Duodenal mucosa (tissue), 2 donors: ENCODE data around the gene MTHFD2L.
A peak's percentile ranks its signal among the peaks of the same experiment; 100 is the strongest.

Experiments
- H3K27ac ChIP-seq: one replicate; pipeline ENCODE4 v1.7.0; 2013; ENCODE audit warnings: low read depth, low read length
- H3K27me3 ChIP-seq, 2 donors: one replicate each; pipeline ENCODE4 v1.7.0; 2013; ENCODE audit warnings: low read length in 2 of 2, control low read depth in 1 of 2; ENCODE audit not compliant: insufficient read depth in 2 of 2, control insufficient read depth in 1 of 2
- H3K36me3 ChIP-seq, 2 donors: one replicate each; pipeline ENCODE4 v1.7.0; 2013; ENCODE audit warnings: low read length in 2 of 2, control low read depth in 1 of 2; ENCODE audit not compliant: insufficient read depth in 2 of 2, control insufficient read depth in 1 of 2
- H3K4me1 ChIP-seq, 2 donors: one replicate each; pipeline ENCODE4 v1.7.0; 2013; ENCODE audit warnings: low read length in 2 of 2, control low read depth in 1 of 2; ENCODE audit not compliant: insufficient read depth in 2 of 2, control insufficient read depth in 1 of 2
- H3K4me3 ChIP-seq, 2 donors: one replicate each; pipeline ENCODE4 v1.7.0; 2013; ENCODE audit warnings: low read length in 2 of 2, low read depth in 1 of 2
- H3K9ac ChIP-seq, 2 donors: one replicate each; pipeline ENCODE4 v1.7.0; 2013; ENCODE audit warnings: low read length in 2 of 2, low read depth in 1 of 2
- H3K9me3 ChIP-seq, 2 donors: one replicate each; pipeline ENCODE4 v1.7.0; 2013; ENCODE audit warnings: low read length in 2 of 2, control low read depth in 1 of 2; ENCODE audit not compliant: control insufficient read depth in 1 of 2

Gene MTHFD2L

DNA sequence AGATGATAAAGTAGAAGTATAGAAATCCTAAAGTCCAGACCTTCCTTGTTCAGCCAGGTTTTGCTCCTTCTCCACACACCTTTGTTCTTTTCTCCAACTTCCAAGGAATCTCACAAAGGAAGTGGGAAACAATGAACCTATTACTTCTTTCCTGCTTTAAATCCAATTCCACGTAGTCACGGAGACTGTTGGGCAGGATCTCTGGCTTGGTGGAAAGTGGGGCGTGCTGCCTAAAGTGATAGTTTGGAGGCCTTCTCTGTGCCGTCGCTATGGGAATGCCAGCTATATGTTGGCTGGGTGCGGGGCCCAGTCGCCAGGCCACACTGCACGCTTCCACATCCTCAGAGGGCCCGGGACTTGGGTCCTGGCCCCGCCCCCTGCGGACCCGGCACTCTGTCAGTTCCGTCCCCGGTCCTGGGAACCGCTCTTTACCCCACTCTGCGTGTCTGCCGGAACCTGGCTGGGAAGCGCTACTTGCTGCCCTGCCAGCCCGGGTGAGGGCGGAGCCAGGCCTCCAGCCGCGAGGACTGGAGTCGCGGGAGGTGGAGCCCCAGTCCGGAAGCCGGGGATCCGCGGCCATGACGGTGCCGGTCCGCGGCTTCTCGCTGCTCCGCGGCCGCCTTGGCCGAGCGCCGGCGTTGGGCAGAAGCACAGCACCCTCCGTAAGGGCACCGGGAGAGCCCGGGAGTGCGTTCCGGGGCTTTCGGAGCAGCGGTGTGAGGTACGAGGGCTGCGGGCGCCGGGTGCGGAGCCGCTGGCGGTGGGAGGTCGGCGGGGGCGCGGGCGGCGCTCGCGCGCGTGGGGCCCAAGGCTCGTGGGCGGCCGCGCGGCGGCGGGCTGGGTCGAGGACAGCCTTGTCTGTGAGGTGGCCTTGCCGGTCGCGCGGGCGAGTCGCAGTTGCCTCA is at the start of gene MTHFD2L:
TSS of gene MTHFD2L (plus strand) at position 558 of the 905 bp plus-strand sequence. CDS start at position 579, 21 bp downstream.
- H3K9ac ChIP-seq = peak within 1 kb of the TSS; percentile 53 to 64
- H3K27me3 ChIP-seq = no peaks in the 10 kb centered on the region
- no peaks in the 10 kb centered on the region for H3K9me3 ChIP-seq
- peaks cover 0 to 11% of the 10 kb centered on the region in 2 donors for H3K36me3 ChIP-seq
- H3K27ac ChIP-seq = peak within 1 kb of the TSS; percentile 78
- H3K4me1 ChIP-seq = peaks cover 8 to 14% of the 10 kb centered on the region in 2 donors
- peak within 1 kb of the TSS; percentile 63 to 87 for H3K4me3 ChIP-seq

DNA sequence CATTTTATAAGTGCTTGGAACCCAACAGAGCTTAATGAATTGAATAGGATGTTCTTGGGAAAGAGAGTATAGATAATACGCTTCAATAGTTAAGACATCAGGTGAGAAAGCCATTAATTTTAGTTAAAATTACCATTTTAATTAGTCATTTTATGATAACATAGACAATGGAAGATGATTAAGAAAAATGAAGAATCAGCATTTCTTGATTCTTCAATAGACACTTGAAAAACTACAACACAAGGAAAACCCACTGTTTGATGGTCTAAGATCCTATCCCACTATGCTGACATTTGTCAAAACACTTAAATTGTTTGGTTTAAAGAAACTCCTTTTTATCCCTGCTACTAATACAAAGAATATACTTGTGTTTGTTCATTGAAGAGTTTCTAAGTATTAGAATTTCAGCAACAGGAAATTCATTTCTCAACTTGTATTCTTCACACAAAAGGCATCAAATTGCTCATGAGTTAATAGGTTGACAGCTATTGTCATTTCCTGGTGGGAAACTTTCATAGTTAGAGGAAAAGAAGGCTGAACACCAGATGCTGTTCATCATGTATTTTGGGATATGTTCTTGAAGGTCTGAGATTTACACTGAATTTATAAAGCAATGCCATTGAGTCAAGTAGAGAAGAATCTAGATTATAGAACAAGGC is 49.3 kb upstream of the MTHFD2L start:
- Histone ChIP-seq H3K4me3 (no peak overlapping the region), H3K9ac (no peak overlapping the region), H3K36me3 (no peaks in the 10 kb centered on the region), H3K9me3 (no peaks in the 10 kb centered on the region), H3K4me1 (peaks cover 17 to 25% of the 10 kb centered on the region in 2 donors), H3K27me3 (no peaks in the 10 kb centered on the region), H3K27ac (no peak overlapping the region)

DNA sequence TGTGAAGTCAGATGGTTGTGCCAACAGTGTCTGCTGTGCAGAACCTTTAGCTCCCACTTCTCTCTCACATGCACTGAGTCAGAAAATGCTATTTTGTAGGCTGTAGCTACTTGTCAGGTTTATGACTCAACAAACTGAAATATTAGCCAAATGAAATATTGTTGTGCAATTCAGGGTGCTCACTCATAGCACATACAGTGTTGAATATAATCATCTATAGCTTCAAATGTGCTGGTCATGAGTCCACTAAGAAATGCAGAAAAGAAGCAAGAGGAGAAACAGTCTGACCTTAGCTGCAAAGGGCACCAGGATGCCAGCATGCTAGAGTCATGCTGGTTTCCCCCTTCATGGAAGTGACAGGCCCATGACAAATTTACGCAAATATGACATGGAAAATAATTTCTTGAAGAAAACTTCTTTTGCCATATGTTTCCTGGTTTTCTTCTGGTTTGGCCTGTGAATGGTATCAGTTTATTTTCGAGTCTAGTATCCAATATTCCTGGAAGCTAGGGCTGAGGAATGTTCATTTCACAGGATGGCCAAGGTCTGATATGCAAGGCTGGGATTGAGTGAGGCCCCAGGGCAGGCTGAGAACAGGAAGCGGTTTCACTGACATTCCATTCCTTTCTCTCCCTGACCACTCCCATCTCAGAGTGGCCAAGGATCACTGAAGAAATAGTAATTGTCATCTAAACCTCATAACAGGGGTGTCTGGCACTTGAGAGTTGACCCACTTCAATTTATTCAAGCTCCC is 48.6 kb upstream of the MTHFD2L start:
- Histone ChIP-seq H3K9ac (no peak overlapping the region), H3K27ac (peak overlapping the region; percentile 11), H3K4me1 (peaks cover 17 to 20% of the 10 kb centered on the region in 2 donors)

DNA sequence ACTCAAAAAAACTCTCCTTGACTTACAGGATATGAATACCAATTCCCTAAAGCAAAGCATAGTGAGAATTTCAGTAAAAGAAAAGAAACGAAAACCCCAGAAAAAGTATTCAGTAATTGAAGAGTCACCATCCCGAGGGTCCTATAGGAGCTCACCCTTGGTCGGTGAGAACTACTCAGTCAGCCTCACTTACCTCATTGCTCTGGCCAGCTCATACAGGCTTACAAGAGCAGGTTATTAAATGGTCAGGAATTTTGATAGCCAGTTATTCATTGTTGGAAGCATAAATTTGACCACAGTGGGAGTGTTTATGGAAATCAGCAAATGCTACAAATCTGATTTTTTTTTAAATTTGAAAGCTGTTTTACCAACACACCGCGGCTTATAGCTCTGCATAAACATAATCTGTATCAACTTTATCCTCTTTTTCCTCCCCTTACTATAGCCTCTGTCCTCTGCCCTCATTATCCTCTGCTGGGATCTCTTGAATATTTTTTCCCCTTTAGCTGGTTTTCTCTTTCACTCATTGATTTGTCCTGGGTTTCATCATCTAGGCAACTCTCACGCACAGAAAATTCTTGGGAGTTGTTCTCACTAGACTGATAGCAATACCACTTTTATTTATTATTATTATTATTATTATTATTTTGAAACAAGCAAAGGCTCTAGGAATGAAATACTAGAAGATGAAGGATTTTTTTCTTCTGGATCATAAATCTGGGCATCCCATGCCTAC is 47.9 kb upstream of the MTHFD2L start:
- Histone ChIP-seq H3K9me3 (no peaks in the 10 kb centered on the region), H3K4me1 (peaks cover 17 to 20% of the 10 kb centered on the region in 2 donors), H3K36me3 (no peaks in the 10 kb centered on the region), H3K27me3 (no peaks in the 10 kb centered on the region), H3K9ac (no peak overlapping the region), H3K27ac (peak overlapping the region; percentile 11), H3K4me3 (no peak overlapping the region)

More for the DNA sequence above, 48.6 kb upstream of the MTHFD2L start:
- Histone ChIP-seq H3K36me3 (no peaks in the 10 kb centered on the region), H3K9me3 (no peaks in the 10 kb centered on the region), H3K4me3 (no peak overlapping the region), H3K27me3 (no peaks in the 10 kb centered on the region)

DNA sequence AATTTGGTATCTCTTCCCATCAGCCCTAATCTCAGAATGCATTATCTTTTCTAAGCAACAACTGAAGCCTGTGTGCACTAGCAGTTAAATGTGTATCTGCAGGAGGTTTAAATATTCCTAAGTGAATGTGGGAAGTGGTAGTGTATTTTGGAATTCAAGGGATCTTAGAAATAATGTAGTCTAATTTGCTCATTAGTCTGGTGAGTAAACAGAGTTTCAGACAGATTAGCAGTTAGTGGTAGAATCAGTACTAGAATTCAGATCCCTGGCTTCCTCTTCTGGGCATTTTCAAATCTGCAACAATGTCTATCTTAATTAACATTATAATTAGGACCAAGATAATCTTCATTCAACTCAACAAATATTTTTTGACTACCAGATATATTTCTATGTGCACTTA is 47.2 kb upstream of the MTHFD2L start:
- Histone ChIP-seq H3K27me3 (no peaks in the 10 kb centered on the region), H3K27ac (no peak overlapping the region), H3K36me3 (no peaks in the 10 kb centered on the region), H3K4me3 (no peak overlapping the region), H3K4me1 (peaks cover 16% of the 10 kb centered on the region in 2 donors), H3K9ac (no peak overlapping the region), H3K9me3 (no peaks in the 10 kb centered on the region)

DNA sequence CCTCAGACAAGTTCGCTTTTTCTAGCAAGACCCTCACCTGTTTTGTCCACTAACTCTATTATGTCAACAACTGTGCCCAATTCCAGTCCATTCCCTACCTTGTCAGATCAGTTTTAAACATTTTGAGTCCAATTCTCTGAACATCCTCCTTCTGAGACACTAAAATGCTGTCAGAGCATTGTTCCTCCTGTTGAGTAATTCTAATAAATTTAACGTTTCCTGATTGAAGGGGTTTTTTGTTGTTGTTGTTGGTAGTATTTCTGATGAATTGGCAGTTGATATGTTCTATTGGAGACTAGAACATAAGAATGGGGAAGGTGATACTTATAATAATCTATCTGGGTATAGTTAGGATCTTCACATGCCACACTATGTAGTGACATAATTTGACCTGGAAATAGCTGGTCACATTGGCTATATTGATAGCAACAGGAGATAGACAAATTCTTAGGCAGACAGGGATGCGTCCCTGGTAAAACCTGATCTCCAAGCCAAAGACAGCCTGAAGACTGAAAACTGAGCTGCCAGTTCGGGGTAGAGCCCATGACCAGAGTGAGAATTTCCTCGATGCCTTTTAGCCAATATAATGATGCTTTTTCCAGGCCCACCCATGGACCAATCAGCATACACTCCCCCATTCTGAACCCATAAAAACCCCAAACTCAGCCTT is 46.5 kb upstream of the MTHFD2L start:
- H3K9ac ChIP-seq = no peak overlapping the region
- no peaks in the 10 kb centered on the region for H3K27me3 ChIP-seq
- H3K4me3 ChIP-seq = no peak overlapping the region
- no peaks in the 10 kb centered on the region for H3K36me3 ChIP-seq
- no peak overlapping the region for H3K27ac ChIP-seq
- H3K4me1 ChIP-seq = peaks cover 11 to 12% of the 10 kb centered on the region in 2 donors
- H3K9me3 ChIP-seq = no peaks in the 10 kb centered on the region

DNA sequence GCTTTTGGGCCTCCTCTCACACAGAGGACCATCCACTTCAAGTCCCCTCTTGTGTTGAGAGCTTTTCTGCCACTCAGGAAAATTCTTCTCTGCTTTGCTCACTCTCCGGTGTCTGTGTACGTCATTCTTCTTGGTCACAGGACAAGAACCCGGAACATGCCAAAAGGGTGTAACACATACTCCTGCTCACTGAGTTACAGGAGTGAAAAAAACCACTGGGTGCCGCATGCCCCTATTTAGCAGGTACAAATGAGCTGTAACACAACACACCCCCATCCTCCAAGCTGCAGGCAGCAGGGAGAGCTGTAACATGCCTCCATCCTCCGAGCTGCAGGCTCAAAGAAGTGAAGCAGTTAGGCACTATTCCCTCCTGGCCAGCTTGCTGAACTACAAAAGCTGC is 45.9 kb upstream of the MTHFD2L start:
- Histone ChIP-seq H3K9ac (no peak overlapping the region), H3K36me3 (no peaks in the 10 kb centered on the region), H3K4me1 (peaks cover 12 to 16% of the 10 kb centered on the region in 2 donors), H3K27me3 (no peaks in the 10 kb centered on the region), H3K9me3 (no peaks in the 10 kb centered on the region), H3K27ac (no peak overlapping the region), H3K4me3 (no peak overlapping the region)

DNA sequence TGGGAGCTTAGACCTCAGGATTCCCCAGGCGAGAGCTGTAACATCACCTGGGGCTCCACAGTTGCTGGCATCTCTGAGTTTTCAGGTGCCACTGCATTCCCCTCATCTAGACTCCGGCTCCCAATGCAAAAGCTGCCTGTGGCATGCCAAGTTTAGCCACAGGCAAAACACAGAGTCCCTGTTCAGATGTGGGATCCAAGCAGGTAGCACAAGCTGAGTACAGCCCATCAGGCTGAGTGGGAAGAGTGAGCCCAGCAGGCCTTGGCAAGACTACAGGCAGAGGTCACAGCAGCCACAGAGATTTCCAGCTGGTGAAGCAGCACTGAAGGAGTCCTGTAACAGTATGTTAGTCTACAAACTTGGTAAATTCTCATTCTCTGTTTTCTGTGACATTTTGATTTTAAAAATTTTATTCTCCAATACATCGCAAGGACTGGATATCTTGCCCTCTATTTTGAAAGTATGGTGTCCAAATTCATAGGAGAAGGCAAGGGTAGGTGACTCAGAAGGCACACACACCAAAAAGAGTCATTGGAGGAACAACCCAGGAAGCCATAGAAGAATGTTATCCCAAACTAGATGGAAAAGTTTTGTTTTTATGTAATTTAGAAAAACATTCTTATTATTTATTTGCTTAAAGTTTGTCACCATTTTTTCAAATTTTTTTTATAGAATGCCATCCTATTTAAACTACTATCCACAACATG is 45.4 kb upstream of the MTHFD2L start:
- H3K9ac ChIP-seq = no peak overlapping the region
- no peak overlapping the region for H3K27ac ChIP-seq
- peaks cover 17 to 21% of the 10 kb centered on the region in 2 donors for H3K4me1 ChIP-seq
- no peaks in the 10 kb centered on the region for H3K27me3 ChIP-seq
- H3K9me3 ChIP-seq = no peaks in the 10 kb centered on the region
- no peak overlapping the region for H3K4me3 ChIP-seq
- H3K36me3 ChIP-seq = no peaks in the 10 kb centered on the region

DNA sequence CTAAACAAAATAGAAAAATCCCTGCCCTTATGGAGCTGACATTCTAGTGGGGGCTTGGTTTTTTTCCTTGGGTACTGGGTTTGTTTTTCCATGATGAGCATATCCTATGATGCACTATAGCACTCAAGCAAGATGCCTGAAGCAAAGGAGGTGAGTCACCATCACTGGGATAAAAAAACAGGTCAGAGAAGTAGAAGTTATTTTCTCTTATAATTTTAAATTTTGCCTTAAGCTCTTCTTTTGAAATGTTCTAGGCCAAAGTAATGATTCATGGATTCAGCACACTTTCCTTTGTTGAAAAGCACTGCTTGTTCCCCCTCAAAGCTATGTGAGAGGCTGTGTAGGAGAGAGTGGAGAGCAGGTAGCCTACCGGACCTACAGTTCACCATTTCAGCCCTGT is 43.7 kb upstream of the MTHFD2L start:
- no peak overlapping the region for H3K27ac ChIP-seq
- peaks cover 13 to 22% of the 10 kb centered on the region in 2 donors for H3K4me1 ChIP-seq
- H3K36me3 ChIP-seq = no peaks in the 10 kb centered on the region
- no peak overlapping the region for H3K4me3 ChIP-seq
- H3K9me3 ChIP-seq = no peaks in the 10 kb centered on the region
- no peaks in the 10 kb centered on the region for H3K27me3 ChIP-seq
- H3K9ac ChIP-seq = no peak overlapping the region
